LNCaP clone FGC (cell line): ENCODE measurements around the gene SPRED2.

Source experiments
- DNase-seq: peaks from one replicate; pipeline ENCODE4 v3.0.0-alpha.2; 2011; ENCODE audit warnings: low read depth
- H3K4me3 ChIP-seq: 2 replicates; pipeline ENCODE4 v1.5.1; 2011; ENCODE audit warnings: mild to moderate bottlenecking, low read depth, low read length, control low read depth
- CTCF ChIP-seq: IDR thresholded peaks from 2 replicates; pipeline ENCODE4 v1.5.1; 2012; ENCODE audit warnings: mild to moderate bottlenecking; ENCODE audit not compliant: control insufficient read depth, insufficient read depth; ENCODE audit errors: extremely low read depth

SPRED2 gene

GRCh38 chr2:65395621-65396347, 36.6 kb downstream of the SPRED2 start:
- DNase-seq = no peak
- no peak for TF ChIP-seq CTCF
- peak overlapping the region; percentile 21; the same call in 1 of the 2 replicates for H3K4me3 ChIP-seq

- no peak for TF ChIP-seq CTCF
- H3K4me3 ChIP-seq = no peak overlapping the region
- no peak for DNase-seq
Observed at GRCh38 chr2:65393743-65394422, 38.5 kb downstream of the SPRED2 start.

- H3K4me3 ChIP-seq = no peak overlapping the region
- no peak for TF ChIP-seq CTCF
- DNase-seq = no peak
Observed at GRCh38 chr2:65393046-65393445, 39.4 kb downstream of the SPRED2 start.

GRCh38 chr2:65392609-65393008, 39.8 kb downstream of the SPRED2 start:
- TF ChIP-seq CTCF = no peak
- H3K4me3 ChIP-seq = no peak overlapping the region
- DNase-seq = no peak

GRCh38 chr2:65390134-65390533, 42.3 kb downstream of the SPRED2 start:
- no peak overlapping the region for H3K4me3 ChIP-seq
- TF ChIP-seq CTCF = no peak
- no peak for DNase-seq

DNA sequence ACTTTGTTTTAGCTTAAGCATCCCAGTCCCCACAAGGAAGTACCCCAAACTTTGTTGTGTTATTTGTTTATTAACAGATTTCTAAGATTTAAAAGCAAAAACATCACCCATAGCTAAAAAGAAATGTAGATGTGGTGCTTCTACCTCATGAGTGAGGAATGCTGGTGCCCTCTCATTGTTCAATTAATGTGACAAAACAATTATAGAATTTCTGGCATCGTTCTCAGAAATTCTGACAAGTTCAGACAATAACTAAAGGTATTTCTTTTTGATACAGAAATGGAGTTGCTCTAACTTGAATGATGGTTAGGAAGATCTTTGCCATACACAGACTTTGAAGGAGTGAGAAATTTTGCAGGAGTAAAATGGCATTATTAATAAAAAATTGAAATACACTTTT, 42.9 kb downstream of the SPRED2 start:
- H3K4me3 ChIP-seq = no peak overlapping the region
- DNase-seq = no peak
- no peak for TF ChIP-seq CTCF
